GM12892 (cell line): ENCODE measurements around the gene BRMS1.

ENCODE experiments used
- POLR2A ChIP-seq: IDR thresholded peaks from 2 replicates; pipeline ENCODE4 v1.6.1; 2011; ENCODE audit warnings: low read depth, low read length, control low read depth
- POLR2AphosphoS5 ChIP-seq: IDR thresholded peaks from 2 replicates; pipeline ENCODE4 v1.6.1; 2011; ENCODE audit warnings: low read depth, low read length, control low read depth

DNA sequence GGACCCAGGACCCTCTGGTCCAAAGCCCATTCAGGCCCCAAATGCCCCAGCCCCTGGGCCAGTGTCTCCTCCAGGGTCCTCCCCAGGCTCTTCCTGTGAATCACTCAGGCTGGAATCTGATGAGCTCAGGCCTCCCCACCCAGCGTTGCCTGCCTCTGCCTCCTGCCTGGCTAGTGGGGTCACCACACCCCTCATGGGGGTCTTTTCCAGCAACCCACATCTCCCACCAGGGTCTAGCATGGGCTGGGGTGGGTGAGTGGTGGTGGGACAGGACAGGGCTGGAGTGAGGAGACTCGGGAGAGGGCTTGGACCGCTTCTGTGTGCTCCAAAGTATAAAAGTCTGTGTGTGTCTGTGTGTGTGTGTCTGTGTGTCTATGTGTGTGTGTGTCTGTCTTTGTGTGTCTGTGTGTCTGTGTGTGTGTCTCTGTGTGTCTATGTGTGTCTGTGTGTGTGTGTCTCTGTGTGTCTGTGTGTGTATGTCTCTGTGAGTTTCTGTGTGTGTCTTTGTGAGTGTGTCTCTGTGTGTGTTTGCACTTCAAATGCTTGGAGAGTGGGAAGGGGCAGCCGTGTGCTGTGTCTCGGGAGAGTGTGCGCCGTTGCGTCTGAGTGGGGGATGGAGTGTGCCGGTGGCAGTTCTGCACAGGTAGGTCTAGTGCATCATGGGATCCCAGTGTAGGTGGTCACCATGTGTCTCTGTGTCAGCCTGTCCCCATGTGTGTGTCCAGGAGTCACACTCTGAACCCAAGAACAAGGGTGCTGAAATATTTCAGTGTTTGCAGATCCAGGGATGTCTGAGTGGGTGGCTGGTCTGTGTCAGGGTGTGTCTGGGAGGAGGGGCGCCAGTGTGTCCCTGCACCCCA lies 17.5 kb downstream of the BRMS1 start:
- TF ChIP-seq POLR2A, result no peak
- no peak for TF ChIP-seq POLR2AphosphoS5
